ENCODE results near the gene BCAP31.
"Not testable (repeated sequence)": the region's sequence is repeated elsewhere in the genome, so short reads cannot be mapped to it uniquely, and the experiment has no call there.

BCAP31 gene

DNA sequence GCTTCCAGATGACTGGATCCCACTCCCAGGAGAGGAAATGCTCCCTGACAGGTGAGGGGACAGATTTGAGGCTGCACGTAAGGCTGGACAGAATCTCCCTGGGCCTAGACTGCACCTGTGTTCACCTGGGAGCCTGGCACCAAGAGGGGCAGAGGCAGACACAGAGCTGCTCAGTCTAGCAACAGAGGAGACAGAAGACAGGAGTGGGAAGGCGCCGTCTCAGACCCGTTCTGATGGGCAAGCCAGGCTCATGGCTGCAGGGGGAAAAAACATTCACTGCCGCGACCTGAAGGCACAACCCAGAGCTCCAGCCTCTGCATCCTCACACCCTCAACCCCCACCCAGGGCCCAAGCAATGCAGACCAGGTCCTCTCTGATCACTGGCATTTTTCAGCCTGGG lies 16.8 kb downstream of the BCAP31 start:
- DNase-seq: no peak

DNA sequence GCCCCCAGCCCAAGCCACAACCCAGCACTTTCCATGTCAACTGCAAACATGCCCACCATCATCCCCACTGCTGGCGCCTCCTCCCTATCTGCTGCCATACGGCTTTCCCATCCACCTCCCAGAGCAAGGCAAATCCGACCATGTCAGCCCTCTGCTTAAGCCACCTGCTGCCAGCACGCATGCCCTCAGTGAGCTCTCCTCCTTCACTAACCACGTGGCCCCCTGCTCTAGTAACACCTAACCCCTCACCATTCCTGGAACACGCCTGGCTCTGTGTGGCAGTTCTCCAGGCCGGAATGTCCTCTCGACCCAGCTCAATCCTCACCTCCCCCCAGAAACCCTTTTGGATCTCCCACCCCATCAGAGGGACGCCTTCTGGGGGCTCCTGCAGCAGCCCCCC lies 17.4 kb downstream of the BCAP31 start:
- DNase-seq: no peak

DNA sequence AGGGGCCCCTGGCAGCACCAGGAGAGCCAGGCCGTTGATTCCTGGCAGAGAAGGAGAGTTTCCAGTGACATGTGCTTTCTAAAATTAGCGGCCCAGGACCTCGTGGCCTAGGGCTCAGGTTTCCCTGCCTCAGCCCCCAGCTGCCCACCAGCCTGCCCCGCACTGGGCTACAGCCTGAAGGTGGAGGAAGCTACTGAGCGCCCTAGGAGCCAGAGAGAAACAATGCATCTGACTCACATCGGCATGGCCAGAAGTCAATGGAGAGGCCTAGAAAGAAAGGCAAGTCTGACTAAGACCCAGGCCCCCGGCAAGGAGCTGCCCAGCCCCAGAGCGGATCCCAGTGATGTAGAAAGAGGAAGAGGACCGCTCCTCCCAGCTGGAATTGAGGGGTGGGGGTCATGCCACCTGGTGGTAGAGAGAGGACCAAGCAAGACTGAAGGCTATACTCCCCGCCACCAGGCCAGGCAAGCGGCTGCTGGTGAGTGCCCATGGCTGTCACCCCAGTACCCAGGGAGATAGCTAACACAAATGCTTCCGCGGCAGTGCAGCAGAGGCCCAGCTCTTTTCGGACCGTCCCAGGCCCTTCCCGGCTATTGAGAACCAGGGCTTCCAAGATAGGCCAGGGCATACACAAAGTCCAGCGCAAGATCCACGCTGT lies 18.7 kb downstream of the BCAP31 start:
- not testable (repeated sequence) for DNase-seq

DNA sequence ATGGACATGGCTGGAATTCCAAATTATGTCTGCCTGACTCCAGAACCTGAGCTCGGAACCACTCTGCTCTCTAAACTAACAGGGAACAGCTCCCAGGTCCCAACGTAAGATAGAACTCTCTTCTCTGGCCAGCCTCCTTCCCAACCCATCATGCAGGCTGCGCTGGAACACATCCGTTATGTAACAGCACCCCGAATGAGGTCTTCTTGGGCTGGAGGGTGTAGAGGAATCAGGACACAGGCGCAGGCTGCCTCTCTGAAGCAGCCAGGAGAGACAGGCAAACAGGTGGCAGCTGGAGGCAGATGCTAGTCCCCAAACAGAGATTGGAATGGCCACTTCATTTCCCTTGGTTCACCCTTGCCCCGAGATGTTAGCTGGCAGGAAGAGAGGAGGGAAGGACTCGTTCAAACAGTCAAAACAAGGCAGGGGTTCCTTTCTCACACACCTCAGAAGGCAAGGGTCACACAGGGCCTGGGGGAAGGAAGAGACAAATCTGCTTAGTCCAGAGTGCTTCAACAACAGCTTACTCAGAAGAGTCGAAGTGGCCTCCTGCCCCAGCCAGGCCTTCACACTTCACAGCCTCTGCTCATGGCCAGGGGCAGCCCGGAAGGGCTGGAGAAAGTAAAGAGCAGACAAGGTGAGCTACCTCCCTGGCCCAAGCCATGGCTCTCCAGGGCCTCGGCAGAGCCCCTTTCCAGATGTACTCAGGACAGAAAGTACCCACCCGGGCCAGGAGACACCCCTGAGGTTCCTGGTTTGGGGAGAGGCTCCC lies 19.4 kb downstream of the BCAP31 start:
- DNase-seq: not testable (repeated sequence)

GRCh38 chrX:153704021-153704526 lies 20.1 kb downstream of the BCAP31 start:
- DNase-seq: no peak

- DNase-seq: no peak
Observed at GRCh38 chrX:153703036-153703370, 21.2 kb downstream of the BCAP31 start.

- DNase-seq: no peak
Observed at GRCh38 chrX:153702336-153703035, 21.7 kb downstream of the BCAP31 start.

GRCh38 chrX:153701706-153702105 lies 22.5 kb downstream of the BCAP31 start:
- no peak for DNase-seq

DNA sequence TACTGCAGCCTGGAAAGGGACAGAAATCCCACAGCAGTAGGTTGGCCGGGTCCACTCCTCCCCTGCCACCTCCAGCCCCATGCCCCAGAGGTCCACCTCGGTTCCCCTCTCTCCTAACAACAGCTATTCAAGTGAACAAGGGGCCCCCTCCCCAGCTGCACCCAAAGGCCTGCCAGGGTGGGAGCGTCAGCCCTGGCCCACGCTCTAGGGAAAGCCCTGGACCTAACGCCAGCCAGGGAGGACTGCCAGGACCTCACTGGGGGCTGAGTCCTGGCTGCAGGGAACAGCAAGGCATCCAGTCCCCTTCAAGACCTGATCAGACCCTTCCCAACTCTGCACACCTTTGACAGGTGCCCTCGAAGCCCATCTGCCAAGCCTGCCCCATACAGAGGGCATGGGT lies 23.2 kb downstream of the BCAP31 start:
- no peak for DNase-seq

DNA sequence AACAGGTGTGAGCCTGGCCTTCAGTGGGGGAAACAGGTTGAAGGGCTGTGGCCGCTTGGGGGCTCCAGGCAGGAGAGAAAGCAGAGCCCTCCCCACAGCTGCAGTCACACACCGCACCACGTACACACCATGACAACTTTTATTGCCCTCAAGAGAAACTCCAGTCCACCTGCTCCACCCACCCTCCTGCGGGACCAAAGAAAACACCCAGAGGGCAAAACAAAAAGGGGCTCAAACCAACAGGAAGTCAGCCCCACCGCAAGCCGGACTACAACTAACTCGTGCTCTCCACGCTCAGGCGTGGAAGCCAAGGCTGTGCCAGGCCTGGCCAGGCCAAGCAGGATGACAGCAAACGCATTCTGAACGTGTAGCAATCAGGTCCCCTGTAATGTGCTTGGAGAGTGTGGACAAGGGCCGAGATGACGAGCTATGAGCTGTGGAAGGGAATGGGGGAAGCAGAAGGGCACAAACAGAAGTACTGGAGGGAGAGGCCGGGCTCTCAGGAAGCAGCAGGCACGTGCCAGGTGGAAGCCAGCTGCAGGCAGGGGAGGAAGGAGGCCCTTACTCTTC lies 23.7 kb downstream of the BCAP31 start:
- DNase-seq: no peak

DNA sequence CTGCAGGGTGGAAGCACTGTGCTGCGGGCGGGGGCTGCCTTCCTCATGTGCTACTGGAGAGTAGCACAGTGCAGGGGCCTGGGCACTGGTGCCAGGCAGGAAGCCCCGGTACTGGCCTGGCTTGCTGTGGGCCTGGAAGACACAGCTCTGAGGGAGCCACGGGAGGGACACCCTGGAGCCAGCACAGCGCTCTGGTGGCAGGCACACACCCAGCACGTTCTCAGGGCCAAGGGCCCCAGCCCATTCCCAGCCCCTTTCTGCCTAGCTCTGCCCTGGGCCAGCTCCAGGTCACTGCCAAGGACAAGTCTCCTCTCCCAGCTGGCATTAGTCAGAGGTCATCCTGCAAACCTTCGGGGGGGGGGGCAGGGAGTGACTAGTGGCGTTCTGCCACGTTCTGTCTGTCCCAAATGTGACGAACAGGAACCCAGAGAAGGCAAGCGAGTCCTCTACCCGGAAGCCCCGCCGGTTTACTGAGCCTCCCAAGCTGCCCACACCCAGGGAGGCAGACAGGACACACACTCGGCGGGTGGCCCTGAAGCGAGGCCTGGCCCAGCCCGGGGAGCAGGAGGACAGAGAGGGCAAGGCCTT lies 24.3 kb downstream of the BCAP31 start:
- DNase-seq: not testable (repeated sequence)

GRCh38 chrX:153699210-153699783 lies 24.9 kb downstream of the BCAP31 start:
- not testable (repeated sequence) for DNase-seq

DNA sequence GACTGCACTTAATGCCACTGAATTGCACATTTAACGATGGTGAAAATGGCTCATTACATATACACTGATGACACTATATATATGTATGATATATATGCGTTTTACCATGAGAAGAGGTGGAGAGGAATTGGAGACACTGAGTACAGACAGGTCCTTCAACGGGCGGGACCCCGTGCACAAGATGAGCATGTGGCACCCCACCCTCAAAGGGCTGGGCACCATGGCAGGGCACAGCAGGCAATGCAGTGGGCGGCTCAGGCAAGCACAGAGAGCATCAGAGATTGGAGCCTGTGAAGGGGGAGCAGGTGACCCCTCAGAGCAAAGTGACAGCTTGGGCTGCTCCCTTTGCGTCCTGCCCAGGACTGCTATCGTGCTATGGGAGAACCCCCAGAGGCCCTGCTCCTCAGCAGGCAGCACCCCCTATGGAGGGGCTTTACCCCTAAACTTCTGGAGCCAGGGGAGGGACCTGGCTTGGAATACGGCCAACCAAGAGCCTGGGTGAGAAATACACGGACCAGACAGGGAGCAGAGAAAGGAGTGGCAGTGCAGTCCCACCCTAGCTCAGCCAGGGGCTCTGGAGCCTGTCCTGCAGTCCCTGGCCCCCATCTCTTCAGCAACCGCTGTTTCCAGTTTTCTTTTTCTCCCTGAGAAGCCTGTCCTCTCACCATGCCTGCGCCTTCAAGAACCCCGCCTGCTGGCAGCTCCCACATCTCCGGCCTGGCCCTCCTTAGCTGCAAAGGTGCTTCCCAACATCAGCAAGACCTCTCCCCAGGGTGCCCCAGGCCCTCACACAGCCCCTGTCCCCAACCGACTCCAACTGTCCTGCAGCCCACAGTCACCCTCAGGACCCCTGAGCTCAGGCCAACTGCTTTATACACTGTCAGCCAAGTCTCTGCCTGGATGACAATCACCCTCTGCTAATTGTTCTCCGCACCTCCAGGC lies 26.0 kb downstream of the BCAP31 start:
- DNase-seq: no peak

GRCh38 chrX:153696986-153697722 lies 27.0 kb downstream of the BCAP31 start:
- DNase-seq: not testable (repeated sequence)

DNA sequence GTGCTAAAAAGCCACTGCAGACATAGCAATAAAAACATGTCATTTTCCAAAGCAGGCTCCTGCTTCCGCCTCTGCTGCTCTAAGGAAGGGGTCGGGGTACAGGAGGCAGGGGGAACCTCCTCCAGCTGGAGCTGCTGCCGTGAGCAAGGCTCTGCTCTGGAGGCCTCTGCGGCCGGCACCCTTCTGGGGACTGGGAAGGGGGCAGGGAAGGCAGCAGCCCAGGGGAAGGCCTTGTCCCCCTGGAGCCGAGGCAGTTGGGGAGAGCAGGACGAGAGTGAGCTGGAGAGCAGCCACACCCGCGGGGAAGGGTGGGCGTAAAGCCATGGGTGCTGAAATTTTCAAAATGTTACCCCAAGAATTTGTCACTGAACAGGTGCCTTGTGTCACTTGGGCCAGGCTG lies 27.6 kb downstream of the BCAP31 start:
- not testable (repeated sequence) for DNase-seq

DNA sequence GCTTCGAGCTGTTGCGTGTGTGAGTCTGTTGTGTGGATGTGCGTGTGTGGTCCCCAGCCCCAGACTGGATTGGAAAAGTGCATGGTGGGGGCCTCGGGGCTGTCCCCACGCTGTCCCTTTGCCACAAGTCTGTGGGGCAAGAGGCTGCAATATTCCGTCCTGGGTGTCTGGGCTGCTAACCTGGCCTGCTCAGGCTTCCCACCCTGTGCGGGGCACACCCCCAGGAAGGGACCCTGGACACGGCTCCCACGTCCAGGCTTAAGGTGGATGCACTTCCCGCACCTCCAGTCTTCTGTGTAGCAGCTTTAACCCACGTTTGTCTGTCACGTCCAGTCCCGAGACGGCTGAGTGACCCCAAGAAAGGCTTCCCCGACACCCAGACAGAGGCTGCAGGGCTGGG lies 28.1 kb downstream of the BCAP31 start:
- DNase-seq: no peak

DNA sequence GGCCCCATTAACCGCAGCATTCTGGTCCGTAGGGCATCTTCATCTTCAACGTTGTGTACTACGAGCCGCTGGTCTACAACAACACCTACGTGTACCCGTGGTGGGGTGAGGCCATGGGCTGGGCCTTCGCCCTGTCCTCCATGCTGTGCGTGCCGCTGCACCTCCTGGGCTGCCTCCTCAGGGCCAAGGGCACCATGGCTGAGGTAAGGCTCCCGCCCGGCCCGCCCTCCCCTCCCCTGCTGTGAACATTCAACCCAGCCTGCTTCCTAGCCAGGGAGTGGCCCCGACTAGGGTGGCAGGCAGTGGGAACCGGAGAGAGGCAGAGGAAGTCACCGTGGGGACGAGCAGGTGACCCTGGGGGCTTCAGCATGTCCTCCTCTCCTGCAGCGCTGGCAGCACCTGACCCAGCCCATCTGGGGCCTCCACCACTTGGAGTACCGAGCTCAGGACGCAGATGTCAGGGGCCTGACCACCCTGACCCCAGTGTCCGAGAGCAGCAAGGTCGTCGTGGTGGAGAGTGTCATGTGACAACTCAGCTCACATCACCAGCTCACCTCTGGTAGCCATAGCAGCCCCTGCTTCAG lies 29.4 kb downstream of the BCAP31 start:
- DNase-seq: no peak

DNA sequence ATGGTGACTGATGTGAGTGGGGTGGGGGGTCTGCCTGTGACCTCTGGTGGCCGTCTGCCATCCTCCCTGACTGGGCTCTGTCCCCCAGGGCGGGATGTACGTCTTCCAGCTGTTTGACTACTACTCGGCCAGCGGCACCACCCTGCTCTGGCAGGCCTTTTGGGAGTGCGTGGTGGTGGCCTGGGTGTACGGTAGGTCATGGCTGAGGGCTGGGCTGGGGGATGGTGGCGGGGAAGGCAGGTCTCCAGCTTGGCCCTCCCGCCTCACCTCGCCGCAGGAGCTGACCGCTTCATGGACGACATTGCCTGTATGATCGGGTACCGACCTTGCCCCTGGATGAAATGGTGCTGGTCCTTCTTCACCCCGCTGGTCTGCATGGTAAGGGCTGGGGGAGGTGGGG lies 29.9 kb downstream of the BCAP31 start:
- not testable (repeated sequence) for DNase-seq

DNA sequence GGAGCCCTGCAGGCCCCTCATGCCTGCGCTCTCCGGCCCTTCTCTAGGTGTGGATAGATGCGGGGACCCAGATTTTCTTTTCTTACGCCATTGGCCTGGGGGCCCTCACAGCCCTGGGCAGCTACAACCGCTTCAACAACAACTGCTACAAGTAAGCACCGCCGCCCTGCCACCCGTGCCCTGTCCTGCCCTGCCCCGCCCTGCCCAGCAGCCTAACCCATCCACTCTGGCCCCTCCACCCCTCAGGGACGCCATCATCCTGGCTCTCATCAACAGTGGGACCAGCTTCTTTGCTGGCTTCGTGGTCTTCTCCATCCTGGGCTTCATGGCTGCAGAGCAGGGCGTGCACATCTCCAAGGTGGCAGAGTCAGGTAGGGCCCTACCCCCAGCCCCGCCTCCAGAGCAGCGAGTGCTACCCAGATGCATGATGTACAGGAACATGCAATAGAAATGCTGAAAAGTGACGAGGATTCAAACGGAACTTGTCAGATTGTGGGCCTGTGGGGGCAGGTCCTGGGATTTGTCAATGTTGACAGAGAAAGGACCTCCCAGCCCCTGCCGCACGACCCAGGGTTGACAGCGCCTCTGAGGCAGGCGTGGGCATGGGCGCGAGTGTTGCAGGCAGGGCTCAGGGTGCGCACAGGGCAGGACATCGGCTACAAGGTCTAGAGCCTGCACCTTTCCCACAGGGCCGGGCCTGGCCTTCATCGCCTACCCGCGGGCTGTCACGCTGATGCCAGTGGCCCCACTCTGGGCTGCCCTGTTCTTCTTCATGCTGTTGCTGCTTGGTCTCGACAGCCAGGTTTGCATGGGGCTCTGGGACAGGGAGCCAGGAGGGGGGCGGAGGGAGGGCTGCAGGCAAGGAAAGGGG lies 30.7 kb downstream of the BCAP31 start:
- DNase-seq: no peak
